ENCODE results near the gene PKNOX2.

- TF ChIP-seq CTCF (IDR thresholded peaks at IDR 0.05; ENCODE audit: insufficient read depth, low read length) (no peak), GABPA (IDR thresholded peaks at IDR 0.05; ENCODE audit: low read depth) (no peak), REST (IDR thresholded peaks at IDR 0.05; ENCODE audit: insufficient replicate concordance, low read depth) (no peak)
These were observed 10.7 kb upstream of the PKNOX2 start for GRCh38 chr11:125153837-125154236.
